ENCODE measurements around the gene SPATS2L.

GRCh38 chr2:200298816-200299215, 7.7 kb upstream of the SPATS2L start:
- TF ChIP-seq POLR2A (IDR thresholded peaks at IDR 0.05) = no peak
- TF ChIP-seq CTCF (IDR thresholded peaks at IDR 0.05) = no peak
- no peak for TF ChIP-seq POLR2AphosphoS5 (IDR thresholded peaks at IDR 0.05)

All from prostate gland (tissue), 2 donors.